Mesendoderm (in vitro differentiated cells): Measurements from ENCODE around the gene NAMPT.
"Not testable (repeated sequence)": the region's sequence is repeated elsewhere in the genome, so short reads cannot be mapped to it uniquely, and the experiment has no call there.

Experiments
- DNase-seq: peaks from one replicate; pipeline ENCODE4 v3.0.0; 2013
- H2AK5ac ChIP-seq: 2 replicates; pipeline ENCODE4 v1.6.1; 2013; ENCODE audit warnings: low read length, inconsistent platforms
- H2BK120ac ChIP-seq: 2 replicates; pipeline ENCODE4 v1.6.1; 2013; ENCODE audit warnings: low read depth, mild to moderate bottlenecking, low read length, moderate library complexity, mixed read lengths
- H2BK15ac ChIP-seq: replicated peaks from 2 replicates; pipeline ENCODE4 v1.6.1; 2013; ENCODE audit warnings: low read depth, mild to moderate bottlenecking, moderate library complexity
- H2BK5ac ChIP-seq: 2 replicates; pipeline ENCODE4 v1.6.1; 2013; ENCODE audit warnings: low read length, inconsistent platforms
- H3K18ac ChIP-seq: 2 replicates; pipeline ENCODE4 v1.6.1; 2013; ENCODE audit warnings: mild to moderate bottlenecking, low read length, mixed read lengths
- H3K23ac ChIP-seq: one replicate; pipeline ENCODE4 v1.6.1; 2013; ENCODE audit warnings: low read length
- H3K27ac ChIP-seq: 2 replicates; pipeline ENCODE4 v1.5.1; 2013; ENCODE audit warnings: low read depth, mild to moderate bottlenecking, inconsistent platforms, low read length, moderate library complexity
- H3K27me3 ChIP-seq: 2 replicates; pipeline ENCODE4 v1.6.1; 2013; ENCODE audit warnings: low read length, control low read depth, mild to moderate bottlenecking, inconsistent platforms; ENCODE audit not compliant: insufficient read depth, poor library complexity
- H3K36me3 ChIP-seq: 2 replicates; pipeline ENCODE4 v1.6.1; 2013; ENCODE audit warnings: low read length, inconsistent platforms; ENCODE audit not compliant: control insufficient read depth, insufficient read depth
- H3K4ac ChIP-seq: one replicate; pipeline ENCODE4 v1.6.1; 2013; ENCODE audit warnings: low read depth, mild to moderate bottlenecking, low read length, moderate library complexity
- H3K4me1 ChIP-seq: 2 replicates; pipeline ENCODE4 v1.6.1; 2013; ENCODE audit warnings: low read depth, low read length, inconsistent platforms; ENCODE audit not compliant: control insufficient read depth
- H3K4me2 ChIP-seq: 2 replicates; pipeline ENCODE4 v1.6.1; 2013; ENCODE audit warnings: low read length
- H3K4me3 ChIP-seq: 2 replicates; pipeline ENCODE4 v1.5.1; 2013; ENCODE audit warnings: mild to moderate bottlenecking, low read length
- H3K56ac ChIP-seq: one replicate; pipeline ENCODE4 v1.6.1; 2013; ENCODE audit warnings: low read length
- H3K79me1 ChIP-seq: 2 replicates; pipeline ENCODE4 v1.6.1; 2013; ENCODE audit warnings: low read length, inconsistent platforms
- H3K79me2 ChIP-seq: 2 replicates; pipeline ENCODE4 v1.6.1; 2013; ENCODE audit warnings: mild to moderate bottlenecking, low read length; ENCODE audit not compliant: control insufficient read depth, insufficient read depth
- H3K9ac ChIP-seq: 2 replicates; pipeline ENCODE4 v1.6.1; 2013; ENCODE audit warnings: low read length, inconsistent platforms
- H4K5ac ChIP-seq: one replicate; pipeline ENCODE4 v1.6.1; 2013; ENCODE audit warnings: low read length
- H4K8ac ChIP-seq: one replicate; pipeline ENCODE4 v1.6.1; 2013; ENCODE audit warnings: low read depth, mild to moderate bottlenecking, control low read depth, low read length, moderate library complexity
- WGBS: extraction: QIAGEN DNeasy Blood & Tissue Kit; methylation state at CpG from one replicate; pipeline ENCODE4 v1.1.7; 2013; ENCODE audit warnings: low lambda C conversion rate, missing lambda C conversion rate; ENCODE audit not compliant: insufficient coverage; ENCODE audit errors: extremely low coverage; 5-methylcytosine and 5-hydroxymethylcytosine counted together

Gene NAMPT

GRCh38 chr7:106215868-106216516, 68.8 kb downstream of the NAMPT start:
- H3K27me3 ChIP-seq = no peaks in the 10 kb centered on the region
- H2BK120ac ChIP-seq = no peak overlapping the region
- peaks cover 2% of the 10 kb centered on the region for H3K4me1 ChIP-seq
- H3K79me1 ChIP-seq = no peaks in the 10 kb centered on the region
- H2AK5ac ChIP-seq = no peak overlapping the region
- H3K4me2 ChIP-seq = no peak overlapping the region
- H4K8ac ChIP-seq = no peak overlapping the region
- no peaks in the 10 kb centered on the region for H3K36me3 ChIP-seq
- H4K5ac ChIP-seq = no peak overlapping the region
- H3K23ac ChIP-seq = no peak overlapping the region
- H3K9ac ChIP-seq = no peak overlapping the region
- H3K56ac ChIP-seq = no peak overlapping the region
- no peak overlapping the region for H3K18ac ChIP-seq
- H3K27ac ChIP-seq = no peak overlapping the region
- H3K79me2 ChIP-seq = no peaks in the 10 kb centered on the region
- H2BK15ac ChIP-seq = no peak overlapping the region
- H3K4ac ChIP-seq = no peak overlapping the region
- DNase-seq = no peak
- H3K4me3 ChIP-seq = no peak overlapping the region
- WGBS = no CpG with 5 or more reads among the region's 8 CpGs
- no peak overlapping the region for H2BK5ac ChIP-seq

GRCh38 chr7:106208944-106209343, 75.8 kb downstream of the NAMPT start:
- not testable (repeated sequence) for H3K27ac ChIP-seq, H3K4me3 ChIP-seq, H3K56ac ChIP-seq, H3K4ac ChIP-seq, H2AK5ac ChIP-seq, H2BK15ac ChIP-seq, H3K23ac ChIP-seq, H3K4me1 ChIP-seq, H2BK5ac ChIP-seq, H3K9ac ChIP-seq, H4K5ac ChIP-seq, H3K4me2 ChIP-seq, H3K36me3 ChIP-seq, H3K18ac ChIP-seq, H3K27me3 ChIP-seq, H4K8ac ChIP-seq, H3K79me1 ChIP-seq, H2BK120ac ChIP-seq, H3K79me2 ChIP-seq, DNase-seq
- no CpG with 5 or more reads among the region's 7 CpGs for WGBS

DNA sequence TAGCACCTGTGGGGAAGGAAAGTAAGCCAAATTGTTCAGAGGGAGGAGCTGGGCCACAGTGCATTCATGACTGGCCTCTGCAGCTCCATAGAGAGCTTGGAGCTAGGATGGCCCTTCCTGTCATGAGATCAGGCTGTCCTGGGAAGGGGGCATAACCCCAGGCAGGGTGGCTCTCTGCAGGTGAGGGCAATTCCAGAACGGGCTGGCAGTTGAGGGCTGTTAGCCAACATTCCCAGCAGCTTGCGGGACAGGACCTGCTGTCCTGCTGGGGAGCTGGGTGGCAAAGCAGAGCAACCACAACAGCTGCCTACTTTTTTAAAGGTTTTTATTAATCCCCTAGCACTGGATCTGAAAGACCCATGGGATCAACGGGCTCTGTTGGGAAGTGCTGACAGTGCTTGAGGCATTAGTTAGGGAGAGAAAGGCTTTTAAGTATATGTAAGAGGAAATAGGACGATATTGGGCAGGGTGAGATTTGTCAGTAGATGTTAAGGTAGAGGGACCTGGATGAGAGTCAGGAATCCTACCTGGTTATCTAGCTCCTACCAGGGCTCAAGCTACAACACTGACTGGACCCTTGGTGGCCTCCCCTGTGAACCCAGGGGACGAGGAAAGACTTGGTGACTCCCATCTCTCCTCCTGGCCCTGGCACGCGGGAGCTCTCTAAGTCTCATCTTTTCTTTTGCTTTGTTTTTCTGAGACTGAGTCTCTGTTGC, 77.8 kb downstream of the NAMPT start:
- H3K9ac ChIP-seq = no peak overlapping the region
- no CpG with 5 or more reads among the region's 7 CpGs for WGBS
- H3K4me3 ChIP-seq = no peak overlapping the region
- no peak overlapping the region for H2BK120ac ChIP-seq
- H3K56ac ChIP-seq = no peak overlapping the region
- H3K27ac ChIP-seq = no peak overlapping the region
- H3K4me2 ChIP-seq = no peak overlapping the region
- no peak for DNase-seq
- H3K4ac ChIP-seq = no peak overlapping the region
- H3K23ac ChIP-seq = no peak overlapping the region
- no peak overlapping the region for H3K18ac ChIP-seq
- no peak overlapping the region for H4K8ac ChIP-seq
- no peaks in the 10 kb centered on the region for H3K4me1 ChIP-seq
- no peak overlapping the region for H2BK15ac ChIP-seq
- no peak overlapping the region for H2BK5ac ChIP-seq
- H3K79me1 ChIP-seq = no peaks in the 10 kb centered on the region
- H3K79me2 ChIP-seq = no peaks in the 10 kb centered on the region
- no peaks in the 10 kb centered on the region for H3K36me3 ChIP-seq
- no peak overlapping the region for H2AK5ac ChIP-seq
- no peak overlapping the region for H4K5ac ChIP-seq
- H3K27me3 ChIP-seq = no peaks in the 10 kb centered on the region

GRCh38 chr7:106205621-106206222, 79.1 kb downstream of the NAMPT start:
- Histone ChIP-seq H3K36me3 (no peaks in the 10 kb centered on the region), H3K79me1 (no peaks in the 10 kb centered on the region), H3K23ac (no peak overlapping the region), H2BK120ac (no peak overlapping the region), H3K79me2 (no peaks in the 10 kb centered on the region), H3K27me3 (no peaks in the 10 kb centered on the region), H3K4ac (no peak overlapping the region), H3K4me3 (no peak overlapping the region), H3K4me1 (no peaks in the 10 kb centered on the region), H2BK5ac (no peak overlapping the region), H3K4me2 (no peak overlapping the region), H3K9ac (no peak overlapping the region), H2BK15ac (no peak overlapping the region), H4K8ac (no peak overlapping the region), H2AK5ac (no peak overlapping the region), H4K5ac (no peak overlapping the region), H3K18ac (no peak overlapping the region), H3K27ac (no peak overlapping the region), H3K56ac (no peak overlapping the region)
- no peak for DNase-seq
- WGBS = no CpG with 5 or more reads among the region's 3 CpGs

GRCh38 chr7:106203473-106203872, 81.3 kb downstream of the NAMPT start:
- no peaks in the 10 kb centered on the region for H3K4me1 ChIP-seq
- H3K4me2 ChIP-seq = no peak overlapping the region
- H3K27me3 ChIP-seq = no peaks in the 10 kb centered on the region
- H3K18ac ChIP-seq = no peak overlapping the region
- H3K56ac ChIP-seq = no peak overlapping the region
- no peak overlapping the region for H2BK5ac ChIP-seq
- no peak overlapping the region for H4K8ac ChIP-seq
- no peak overlapping the region for H2BK15ac ChIP-seq
- no peak overlapping the region for H2BK120ac ChIP-seq
- no peak overlapping the region for H3K4me3 ChIP-seq
- H3K27ac ChIP-seq = no peak overlapping the region
- no peaks in the 10 kb centered on the region for H3K36me3 ChIP-seq
- WGBS = no CpG with 5 or more reads among the region's 1 CpG
- no peak overlapping the region for H3K9ac ChIP-seq
- H2AK5ac ChIP-seq = no peak overlapping the region
- H3K4ac ChIP-seq = no peak overlapping the region
- H3K23ac ChIP-seq = no peak overlapping the region
- H4K5ac ChIP-seq = no peak overlapping the region
- DNase-seq = no peak
- H3K79me1 ChIP-seq = no peaks in the 10 kb centered on the region
- no peaks in the 10 kb centered on the region for H3K79me2 ChIP-seq
